H9 (cell line): ENCODE measurements around the gene CEP350. TPM values are rescaled to one million over a fixed set of nuclear protein-coding genes. Genes with fewer than 3 reads are reported as not detected.

Experiments used
- DNase-seq: peaks from one replicate; pipeline ENCODE4 v3.0.0-alpha.2; 2017
- H2AFZ ChIP-seq: one replicate; pipeline ENCODE4 v1.6.1; 2013; ENCODE audit warnings: mild to moderate bottlenecking, low read length, control low read depth, moderate library complexity
- H2AK5ac ChIP-seq: 2 replicates; pipeline ENCODE4 v1.6.1; 2013; ENCODE audit warnings: low read length, control low read depth, mixed read lengths; ENCODE audit not compliant: insufficient read length
- H2BK120ac ChIP-seq: one replicate; pipeline ENCODE4 v1.6.1; 2013; ENCODE audit warnings: low read depth, mild to moderate bottlenecking, low read length, control low read depth, inconsistent platforms; ENCODE audit not compliant: poor library complexity, severe bottlenecking
- H2BK12ac ChIP-seq: 2 replicates; pipeline ENCODE4 v1.6.1; 2013; ENCODE audit warnings: low read length, control low read depth, mixed read lengths, low read depth; ENCODE audit not compliant: insufficient read length
- H2BK15ac ChIP-seq: 2 replicates; pipeline ENCODE4 v1.6.1; 2013; ENCODE audit warnings: low read depth, low read length, control low read depth
- H2BK20ac ChIP-seq: one replicate; pipeline ENCODE4 v1.6.1; 2013; ENCODE audit warnings: low read depth, mild to moderate bottlenecking, low read length, control low read depth, inconsistent platforms; ENCODE audit not compliant: poor library complexity, severe bottlenecking
- H2BK5ac ChIP-seq: 2 replicates; pipeline ENCODE4 v1.6.1; 2013; ENCODE audit warnings: low read length, control low read depth, mixed read lengths; ENCODE audit not compliant: insufficient read length
- H3K14ac ChIP-seq: 2 replicates; pipeline ENCODE4 v1.6.1; 2013; ENCODE audit warnings: low read length, control low read depth; ENCODE audit not compliant: insufficient read depth
- H3K18ac ChIP-seq: 2 replicates; pipeline ENCODE4 v1.6.1; 2013; ENCODE audit warnings: low read depth, mild to moderate bottlenecking, mixed read lengths, low read length, control low read depth; ENCODE audit not compliant: insufficient read length
- H3K23ac ChIP-seq: 2 replicates; pipeline ENCODE4 v1.6.1; 2013; ENCODE audit warnings: low read length, control low read depth, mixed read lengths, low read depth; ENCODE audit not compliant: insufficient read length
- H3K23me2 ChIP-seq: 2 replicates; pipeline ENCODE4 v1.6.1; 2013; ENCODE audit warnings: low read depth, mild to moderate bottlenecking, mixed read lengths, low read length, control low read depth; ENCODE audit not compliant: insufficient read length, poor library complexity, severe bottlenecking
- H3K27ac ChIP-seq: 2 replicates; pipeline ENCODE4 v1.5.1; 2013; ENCODE audit warnings: low read length, control low read depth, mixed read lengths, low read depth; ENCODE audit not compliant: insufficient read length
- H3K27me3 ChIP-seq: 2 replicates; pipeline ENCODE4 v1.6.1; 2013; ENCODE audit warnings: low read length, control low read depth, inconsistent platforms; ENCODE audit not compliant: insufficient read depth
- H3K4ac ChIP-seq: 2 replicates; pipeline ENCODE4 v1.6.1; 2013; ENCODE audit warnings: low read depth, mild to moderate bottlenecking, control low read depth, inconsistent platforms, low read length, moderate library complexity
- H3K4me1 ChIP-seq: 2 replicates; pipeline ENCODE4 v1.6.1; 2013; ENCODE audit warnings: low read length, control low read depth, inconsistent platforms; ENCODE audit not compliant: insufficient read depth
- H3K4me2 ChIP-seq: 2 replicates; pipeline ENCODE4 v1.6.1; 2013; ENCODE audit warnings: low read length, control low read depth, mixed read lengths; ENCODE audit not compliant: insufficient read length, insufficient read depth
- H3K56ac ChIP-seq: 2 replicates; pipeline ENCODE4 v1.6.1; 2013; ENCODE audit warnings: low read depth, mild to moderate bottlenecking, mixed read lengths, low read length, control low read depth; ENCODE audit not compliant: insufficient read length
- H3K79me1 ChIP-seq: 2 replicates; pipeline ENCODE4 v1.6.1; 2013; ENCODE audit warnings: low read depth, mild to moderate bottlenecking, moderate library complexity, low read length, control low read depth, inconsistent platforms; ENCODE audit not compliant: insufficient read depth, poor library complexity, severe bottlenecking
- H3K79me2 ChIP-seq: 2 replicates; pipeline ENCODE4 v1.6.1; 2013; ENCODE audit warnings: low read length, control low read depth, inconsistent platforms; ENCODE audit not compliant: insufficient read depth
- H3K9ac ChIP-seq: 2 replicates; pipeline ENCODE4 v1.6.1; 2013; ENCODE audit warnings: low read length, control low read depth, mixed read lengths; ENCODE audit not compliant: insufficient read length; ENCODE audit errors: extremely low read depth
- H3K9me3 ChIP-seq: one replicate; pipeline ENCODE4 v1.6.1; 2013; ENCODE audit warnings: low read depth, low read length, inconsistent platforms; ENCODE audit not compliant: control insufficient read depth
- H3T11ph ChIP-seq: one replicate; pipeline ENCODE4 v1.6.1; 2013; ENCODE audit warnings: mild to moderate bottlenecking, low read length, control low read depth, inconsistent platforms
- H4K20me1 ChIP-seq: one replicate; pipeline ENCODE4 v1.6.1; 2013; ENCODE audit not compliant: control insufficient read depth, insufficient read length, insufficient read depth
- H4K5ac ChIP-seq: 2 replicates; pipeline ENCODE4 v1.6.1; 2013; ENCODE audit warnings: low read depth, mild to moderate bottlenecking, mixed read lengths, low read length, control low read depth; ENCODE audit not compliant: insufficient read length
- H4K8ac ChIP-seq: replicated peaks from 2 replicates; pipeline ENCODE4 v1.6.1; 2013; ENCODE audit warnings: low read length, control low read depth, mixed read lengths, low read depth; ENCODE audit not compliant: insufficient read length
- H4K91ac ChIP-seq: 2 replicates; pipeline ENCODE4 v1.6.1; 2013; ENCODE audit warnings: low read depth, mild to moderate bottlenecking, moderate library complexity, mixed read lengths, low read length, control low read depth; ENCODE audit not compliant: insufficient read length
- H3K27ac Mint-ChIP-seq, 3 experiments: 2 replicates in 2 of 3; 3 replicates in 1 of 3; pipeline ENCODE4 v1.8.0; 2020 to 2021; ENCODE audit warnings: mixed read lengths in 3 of 3, mild to moderate bottlenecking in 1 of 3, moderate library complexity in 1 of 3
- H3K27me3 Mint-ChIP-seq: 2 replicates; pipeline ENCODE4 v1.8.0; 2021; ENCODE audit warnings: low read depth, mild to moderate bottlenecking, moderate library complexity, mixed read lengths
- H3K36me3 Mint-ChIP-seq, 3 experiments: 2 replicates in 2 of 3; 3 replicates in 1 of 3; pipeline ENCODE4 v1.8.0; 2020 to 2021; ENCODE audit warnings: low read depth in 3 of 3, mixed read lengths in 3 of 3; ENCODE audit not compliant: insufficient read depth in 1 of 3
- H3K4me1 Mint-ChIP-seq, 2 experiments: 2 replicates each; pipeline ENCODE4 v1.8.0; 2020; ENCODE audit warnings: mixed read lengths in 2 of 2
- H3K4me3 Mint-ChIP-seq, 2 experiments: 2 replicates in 1 of 2; 3 replicates in 1 of 2; pipeline ENCODE4 v1.8.0; 2020 to 2021; ENCODE audit warnings: mild to moderate bottlenecking in 2 of 2, mixed read lengths in 2 of 2, moderate library complexity in 1 of 2
- H3K9me3 Mint-ChIP-seq, 2 experiments: 2 replicates in 1 of 2; 3 replicates in 1 of 2; pipeline ENCODE4 v1.8.0; 2020; ENCODE audit warnings: mild to moderate bottlenecking in 2 of 2, mixed read lengths in 2 of 2, moderate library complexity in 1 of 2
- WGBS: extraction: QIAGEN DNeasy Blood & Tissue Kit; methylation state at CpG from one replicate; pipeline ENCODE4 v1.1.7; 2013; ENCODE audit warnings: missing lambda C conversion rate, low lambda C conversion rate, mixed read lengths; ENCODE audit not compliant: insufficient read length; ENCODE audit errors: extremely low coverage; 5-methylcytosine and 5-hydroxymethylcytosine counted together
- total RNA-seq: library from RNA; stranded (reverse); gene quantifications from 2 replicates; pipeline ENCODE4 v1.2.1, GENCODE V29; 2021
- TF ChIP-seq, protein P1 (sequence below): fragments of 200-600 bp; sonication (generic); conservative IDR thresholded peaks from 3 replicates; pipeline ENCODE4 v1.8.0; 2021; ENCODE audit warnings: antibody characterized with exemption, mild to moderate bottlenecking

The CEP350 gene
- total RNA-seq, 1 experiment from 2014 or later: 39.2 TPM

DNA sequence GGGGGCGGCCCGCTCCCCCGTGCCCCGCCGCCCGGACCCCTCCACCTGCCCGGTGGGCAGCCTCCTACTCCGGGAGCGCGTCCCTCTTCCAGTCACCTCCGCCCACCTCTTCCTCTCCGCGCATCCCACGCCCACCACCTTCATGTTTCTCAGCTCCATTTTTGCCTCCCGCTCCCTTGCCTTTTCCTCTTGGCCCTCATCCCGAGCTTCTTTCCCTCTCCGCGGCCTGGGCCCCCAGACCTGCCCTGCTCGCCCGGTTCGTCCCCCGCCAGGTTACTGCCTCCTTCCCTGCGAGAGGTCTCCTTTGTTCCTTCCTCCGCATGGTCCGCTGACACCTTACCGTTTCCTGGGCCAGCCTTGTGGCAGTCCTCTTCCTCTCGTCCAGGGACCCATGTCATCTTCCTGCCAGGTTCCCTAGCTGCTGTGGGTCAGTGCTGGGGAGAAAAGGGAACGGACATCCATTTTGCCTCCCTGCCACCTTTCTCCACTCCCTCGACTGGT, 200.6 kb downstream of the CEP350 start:
- no peak overlapping the region for H4K8ac ChIP-seq
- H3K9ac ChIP-seq: peak overlapping the region; percentile 60
- peak; percentile 42 for DNase-seq
- H3K4me3 Mint-ChIP-seq: peak overlapping the region; percentile 93
- peak overlapping the region; percentile 93 for H3K4me2 ChIP-seq
- H3K27me3 Mint-ChIP-seq: peaks cover 27% of the 10 kb centered on the region
- no peak overlapping the region for H4K5ac ChIP-seq
- H3K9me3 Mint-ChIP-seq: no peaks in the 10 kb centered on the region
- H2BK20ac ChIP-seq: no peak overlapping the region
- no peak overlapping the region for H2BK120ac ChIP-seq
- no CpG with 5 or more reads among the region's 29 CpGs for WGBS
- no peaks in the 10 kb centered on the region; the same call in 1 of the 2 replicates for H3K4me1 ChIP-seq
- no peak overlapping the region for H3K27ac ChIP-seq
- H3K79me2 ChIP-seq: peaks cover 3% of the 10 kb centered on the region; the same call in 1 of the 2 replicates
- no peak overlapping the region for H3K18ac ChIP-seq
- no peaks in the 10 kb centered on the region; a peak in 1 of 7 replicates for H3K36me3 Mint-ChIP-seq
- no peaks in the 10 kb centered on the region for H3K9me3 ChIP-seq
- no peaks in the 10 kb centered on the region for H3K79me1 ChIP-seq
- no peak overlapping the region for H2BK15ac ChIP-seq
- TF ChIP-seq, protein P1, sequence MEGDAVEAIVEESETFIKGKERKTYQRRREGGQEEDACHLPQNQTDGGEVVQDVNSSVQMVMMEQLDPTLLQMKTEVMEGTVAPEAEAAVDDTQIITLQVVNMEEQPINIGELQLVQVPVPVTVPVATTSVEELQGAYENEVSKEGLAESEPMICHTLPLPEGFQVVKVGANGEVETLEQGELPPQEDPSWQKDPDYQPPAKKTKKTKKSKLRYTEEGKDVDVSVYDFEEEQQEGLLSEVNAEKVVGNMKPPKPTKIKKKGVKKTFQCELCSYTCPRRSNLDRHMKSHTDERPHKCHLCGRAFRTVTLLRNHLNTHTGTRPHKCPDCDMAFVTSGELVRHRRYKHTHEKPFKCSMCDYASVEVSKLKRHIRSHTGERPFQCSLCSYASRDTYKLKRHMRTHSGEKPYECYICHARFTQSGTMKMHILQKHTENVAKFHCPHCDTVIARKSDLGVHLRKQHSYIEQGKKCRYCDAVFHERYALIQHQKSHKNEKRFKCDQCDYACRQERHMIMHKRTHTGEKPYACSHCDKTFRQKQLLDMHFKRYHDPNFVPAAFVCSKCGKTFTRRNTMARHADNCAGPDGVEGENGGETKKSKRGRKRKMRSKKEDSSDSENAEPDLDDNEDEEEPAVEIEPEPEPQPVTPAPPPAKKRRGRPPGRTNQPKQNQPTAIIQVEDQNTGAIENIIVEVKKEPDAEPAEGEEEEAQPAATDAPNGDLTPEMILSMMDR: no peak
- H4K91ac ChIP-seq: no peak overlapping the region
- no peak overlapping the region for H2AK5ac ChIP-seq
- no peaks in the 10 kb centered on the region; the same call in 1 of the 2 replicates for H3K27me3 ChIP-seq
- no peak overlapping the region for H3T11ph ChIP-seq
- no peak overlapping the region for H2BK12ac ChIP-seq
- no peak overlapping the region for H2BK5ac ChIP-seq
- H4K20me1 ChIP-seq: no peaks in the 10 kb centered on the region
- no peak overlapping the region for H3K4ac ChIP-seq
- no peak overlapping the region for H3K56ac ChIP-seq
- H3K14ac ChIP-seq: peak overlapping the region; percentile 9; the same call in 1 of the 2 replicates
- peaks cover 8% of the 10 kb centered on the region for H3K23me2 ChIP-seq
- H3K4me1 Mint-ChIP-seq: peaks cover 29 to 40% of the 10 kb centered on the region in 2 experiments
- H3K23ac ChIP-seq: no peak overlapping the region
- H3K27ac Mint-ChIP-seq: peak overlapping the region in 2 of 3 experiments; percentile 9 to 85; a peak in 3 of 7 replicates
- H2AFZ ChIP-seq: no peak overlapping the region
